ENCODE data around the gene SLC29A3. TPM values are rescaled to one million over a fixed set of nuclear protein-coding genes. Genes with fewer than 3 reads are reported as not detected.

The SLC29A3 gene
- total RNA-seq, 2 donors from 2014 or later: 14.1 to 16.8 TPM

- no peak for TF ChIP-seq CTCF (conservative IDR thresholded peaks at IDR 0.05)
- Histone ChIP-seq H3K36me3 (ENCODE audit: control insufficient read depth, insufficient read depth, low read length) (no peaks in the 10 kb centered on the region), H3K27me3 (ENCODE audit: control insufficient read depth, insufficient read depth, low read length, poor library complexity, severe bottlenecking) (no peaks in the 10 kb centered on the region), H3K9me3 (ENCODE audit: control insufficient read depth, low read length) (no peaks in the 10 kb centered on the region), H3K27ac (ENCODE audit: low read depth, low read length) (no peak overlapping the region), H3K4me1 (ENCODE audit: control insufficient read depth, insufficient read depth, low read length) (no peaks in the 10 kb centered on the region), H3K9ac (ENCODE audit: extremely low read depth, low read length, poor library complexity, severe bottlenecking) (no peak overlapping the region), H3K4me3 (ENCODE audit: low read length) (no peak overlapping the region)
- H3K27ac Mint-ChIP-seq: no peak overlapping the region
- H3K27me3 Mint-ChIP-seq (ENCODE audit: insufficient read depth): no peaks in the 10 kb centered on the region
- H3K9me3 Mint-ChIP-seq: no peaks in the 10 kb centered on the region
- no peaks in the 10 kb centered on the region for H3K36me3 Mint-ChIP-seq (ENCODE audit: low read depth)
- H3K4me3 Mint-ChIP-seq: no peak overlapping the region
- H3K4me1 Mint-ChIP-seq: peaks cover 22% of the 10 kb centered on the region
- WGBS, 2 experiments (ENCODE audit: insufficient coverage in 1 of 2, insufficient read length in 1 of 2): 89 to 100% methylated on average over 1 to 5 of the region's 5 CpGs
- no peak for DNase-seq
These were observed 45.6 kb upstream of the SLC29A3 start for GRCh38 chr10:71273506-71273905.

- Histone ChIP-seq H3K4me3 (ENCODE audit: low read length) (no peak overlapping the region), H3K9ac (ENCODE audit: extremely low read depth, low read length, poor library complexity, severe bottlenecking) (no peak overlapping the region), H3K4me1 (ENCODE audit: control insufficient read depth, insufficient read depth, low read length) (peaks cover 9% of the 10 kb centered on the region), H3K27me3 (ENCODE audit: control insufficient read depth, insufficient read depth, low read length, poor library complexity, severe bottlenecking) (no peaks in the 10 kb centered on the region), H3K9me3 (ENCODE audit: control insufficient read depth, low read length) (no peaks in the 10 kb centered on the region), H3K36me3 (ENCODE audit: control insufficient read depth, insufficient read depth, low read length) (no peaks in the 10 kb centered on the region), H3K27ac (ENCODE audit: low read depth, low read length) (no peak overlapping the region)
- Mint-ChIP-seq H3K36me3 (ENCODE audit: low read depth) (no peaks in the 10 kb centered on the region), H3K4me1 (peaks cover 21% of the 10 kb centered on the region), H3K27ac (no peak overlapping the region), H3K9me3 (no peaks in the 10 kb centered on the region), H3K27me3 (ENCODE audit: insufficient read depth) (no peaks in the 10 kb centered on the region), H3K4me3 (no peak overlapping the region)
- TF ChIP-seq CTCF (conservative IDR thresholded peaks at IDR 0.05): peak; percentile 35
- DNase-seq: no peak
- WGBS, 2 experiments (ENCODE audit: insufficient coverage in 1 of 2, insufficient read length in 1 of 2): 71 to 80% methylated on average over 11 of the region's 11 CpGs
These were observed 43.9 kb upstream of the SLC29A3 start for GRCh38 chr10:71274901-71275796.

GRCh38 chr10:71276873-71277272 is 42.2 kb upstream of the SLC29A3 start:
- H3K4me1 ChIP-seq (ENCODE audit: control insufficient read depth, insufficient read depth, low read length): peaks cover 9% of the 10 kb centered on the region
- H3K36me3 Mint-ChIP-seq (ENCODE audit: low read depth): no peaks in the 10 kb centered on the region
- no peaks in the 10 kb centered on the region for H3K36me3 ChIP-seq (ENCODE audit: control insufficient read depth, insufficient read depth, low read length)
- H3K9me3 ChIP-seq (ENCODE audit: control insufficient read depth, low read length): no peaks in the 10 kb centered on the region
- no peak overlapping the region for H3K4me3 Mint-ChIP-seq
- H3K9me3 Mint-ChIP-seq: no peaks in the 10 kb centered on the region
- no peak overlapping the region for H3K4me3 ChIP-seq (ENCODE audit: low read length)
- peaks cover 18% of the 10 kb centered on the region for H3K4me1 Mint-ChIP-seq
- 81 to 88% methylated on average over 8 to 9 of the region's 9 CpGs for WGBS, 2 experiments (ENCODE audit: insufficient coverage in 1 of 2, insufficient read length in 1 of 2)
- no peak overlapping the region for H3K27ac ChIP-seq (ENCODE audit: low read depth, low read length)
- no peak overlapping the region for H3K27ac Mint-ChIP-seq
- no peak for DNase-seq
- no peaks in the 10 kb centered on the region for H3K27me3 ChIP-seq (ENCODE audit: control insufficient read depth, insufficient read depth, low read length, poor library complexity, severe bottlenecking)
- H3K9ac ChIP-seq (ENCODE audit: extremely low read depth, low read length, poor library complexity, severe bottlenecking): no peak overlapping the region
- no peaks in the 10 kb centered on the region for H3K27me3 Mint-ChIP-seq (ENCODE audit: insufficient read depth)
- TF ChIP-seq CTCF (conservative IDR thresholded peaks at IDR 0.05): no peak

Data from endodermal cell (in vitro differentiated cells).